ENCODE data around the gene IGLL5. TPM values are rescaled to one million over a fixed set of nuclear protein-coding genes. Genes with fewer than 3 reads are reported as not detected.
A peak's percentile ranks its signal among the peaks of the same experiment; 100 is the strongest.

The IGLL5 gene
- total RNA-seq, 1 donor from 2014 or later, result not detected

GRCh38 chr22:22883090-22883727 lies 4.4 kb upstream of the IGLL5 start:
- H3K27me3 Mint-ChIP-seq, result peaks cover 28% of the 10 kb centered on the region
- intact Hi-C loops (cut with micrococcal nuclease), result loop anchor here (5.0 to 10.0 kb wide), 4 partner anchors 59 to 132 kb away; no protein-coding TSS in a partner anchor
- DNase-seq, result peak; percentile 46
- no peak overlapping the region for H3K27ac Mint-ChIP-seq
- peaks cover 14% of the 10 kb centered on the region for H3K4me1 Mint-ChIP-seq
- no peaks in the 10 kb centered on the region for H3K36me3 Mint-ChIP-seq (ENCODE audit: low read depth)
- no peaks in the 10 kb centered on the region for H3K9me3 Mint-ChIP-seq
- H3K4me3 Mint-ChIP-seq, result no peak overlapping the region

- Mint-ChIP-seq H3K4me1 (peaks cover 14% of the 10 kb centered on the region), H3K27me3 (peaks cover 31% of the 10 kb centered on the region), H3K9me3 (no peaks in the 10 kb centered on the region), H3K27ac (no peak overlapping the region), H3K4me3 (no peak overlapping the region), H3K36me3 (ENCODE audit: low read depth) (no peaks in the 10 kb centered on the region)
- peak; percentile 94 for DNase-seq
- intact Hi-C loops (cut with micrococcal nuclease), result loop anchor here (5.0 to 10.0 kb wide), 4 partner anchors 58 to 131 kb away; no protein-coding TSS in a partner anchor
Measured at GRCh38 chr22:22884010-22884887, 3.4 kb upstream of the IGLL5 start.

GRCh38 chr22:22884888-22885840 lies 2.5 kb upstream of the IGLL5 start:
- H3K27me3 Mint-ChIP-seq, result peaks cover 30% of the 10 kb centered on the region
- H3K27ac Mint-ChIP-seq, result peak overlapping the region; percentile 45
- DNase-seq, result peak; percentile 80
- no peaks in the 10 kb centered on the region for H3K36me3 Mint-ChIP-seq (ENCODE audit: low read depth)
- intact Hi-C loops (cut with micrococcal nuclease), result loop anchor here (5.0 to 10.0 kb wide), 5 partner anchors 42 to 130 kb away; no protein-coding TSS in a partner anchor
- H3K4me3 Mint-ChIP-seq, result no peak overlapping the region
- H3K4me1 Mint-ChIP-seq, result peaks cover 14% of the 10 kb centered on the region
- no peaks in the 10 kb centered on the region for H3K9me3 Mint-ChIP-seq

GRCh38 chr22:22886546-22886945 lies 1.1 kb upstream of the IGLL5 start:
- no peaks in the 10 kb centered on the region for H3K9me3 Mint-ChIP-seq
- no peak overlapping the region for H3K4me3 Mint-ChIP-seq
- H3K27me3 Mint-ChIP-seq, result peaks cover 39% of the 10 kb centered on the region
- H3K4me1 Mint-ChIP-seq, result peaks cover 14% of the 10 kb centered on the region
- intact Hi-C loops (cut with micrococcal nuclease), result loop anchor here (5.0 to 10.0 kb wide), 2 partner anchors 41 to 128 kb away; no protein-coding TSS in a partner anchor
- DNase-seq, result no peak
- H3K36me3 Mint-ChIP-seq (ENCODE audit: low read depth), result no peaks in the 10 kb centered on the region
- no peak overlapping the region for H3K27ac Mint-ChIP-seq

- peaks cover 13% of the 10 kb centered on the region for H3K4me1 Mint-ChIP-seq
- no peak overlapping the region for H3K27ac Mint-ChIP-seq
- no peak overlapping the region for H3K4me3 Mint-ChIP-seq
- intact Hi-C loops (cut with micrococcal nuclease), result loop anchor here (5.0 to 10.0 kb wide), 2 partner anchors 39 to 126 kb away; no protein-coding TSS in a partner anchor
- peaks cover 52% of the 10 kb centered on the region for H3K27me3 Mint-ChIP-seq
- no peak for DNase-seq
- H3K36me3 Mint-ChIP-seq (ENCODE audit: low read depth), result no peaks in the 10 kb centered on the region
- H3K9me3 Mint-ChIP-seq, result no peaks in the 10 kb centered on the region
Measured at GRCh38 chr22:22888571-22889353, 1.1 kb downstream of the IGLL5 start.

GRCh38 chr22:22890085-22890484 lies 2.5 kb downstream of the IGLL5 start:
- Mint-ChIP-seq H3K9me3 (no peaks in the 10 kb centered on the region), H3K36me3 (ENCODE audit: low read depth) (no peaks in the 10 kb centered on the region), H3K27me3 (peaks cover 59% of the 10 kb centered on the region), H3K27ac (no peak overlapping the region), H3K4me1 (peaks cover 8% of the 10 kb centered on the region), H3K4me3 (no peak overlapping the region)
- intact Hi-C loops (cut with micrococcal nuclease), result no loop called here
- no peak for DNase-seq

GRCh38 chr22:22891139-22891621 lies 3.6 kb downstream of the IGLL5 start:
- intact Hi-C loops (cut with micrococcal nuclease), result no loop called here
- Mint-ChIP-seq H3K4me1 (peaks cover 3% of the 10 kb centered on the region), H3K36me3 (ENCODE audit: low read depth) (no peaks in the 10 kb centered on the region), H3K4me3 (no peak overlapping the region), H3K27ac (no peak overlapping the region), H3K27me3 (peaks cover 56% of the 10 kb centered on the region), H3K9me3 (no peaks in the 10 kb centered on the region)
- DNase-seq, result no peak

- Mint-ChIP-seq H3K27me3 (peaks cover 53% of the 10 kb centered on the region), H3K27ac (no peak overlapping the region), H3K9me3 (no peaks in the 10 kb centered on the region), H3K4me3 (no peak overlapping the region), H3K4me1 (peaks cover 3% of the 10 kb centered on the region), H3K36me3 (ENCODE audit: low read depth) (no peaks in the 10 kb centered on the region)
- no peak for DNase-seq
- intact Hi-C loops (cut with micrococcal nuclease), result no loop called here
Measured at GRCh38 chr22:22892096-22893052, 4.8 kb downstream of the IGLL5 start.

GRCh38 chr22:22893077-22893805 lies 5.6 kb downstream of the IGLL5 start:
- no peak overlapping the region for H3K4me3 Mint-ChIP-seq
- H3K36me3 Mint-ChIP-seq (ENCODE audit: low read depth), result no peaks in the 10 kb centered on the region
- H3K27ac Mint-ChIP-seq, result no peak overlapping the region
- H3K9me3 Mint-ChIP-seq, result no peaks in the 10 kb centered on the region
- H3K27me3 Mint-ChIP-seq, result peaks cover 62% of the 10 kb centered on the region
- intact Hi-C loops (cut with micrococcal nuclease), result no loop called here
- H3K4me1 Mint-ChIP-seq, result peaks cover 3% of the 10 kb centered on the region
- no peak for DNase-seq

GRCh38 chr22:22893891-22894739 lies 6.5 kb downstream of the IGLL5 start:
- Mint-ChIP-seq H3K27ac (no peak overlapping the region), H3K36me3 (ENCODE audit: low read depth) (no peaks in the 10 kb centered on the region)

More at GRCh38 chr22:22893891-22894739, 6.5 kb downstream of the IGLL5 start:
- no peaks in the 10 kb centered on the region for H3K9me3 Mint-ChIP-seq
- H3K4me1 Mint-ChIP-seq, result peaks cover 3% of the 10 kb centered on the region
- no peak for DNase-seq
- peaks cover 59% of the 10 kb centered on the region for H3K27me3 Mint-ChIP-seq
- intact Hi-C loops (cut with micrococcal nuclease), result no loop called here
- no peak overlapping the region for H3K4me3 Mint-ChIP-seq
